ENCODE results near the gene ARMC3. TPM values are rescaled to one million over a fixed set of nuclear protein-coding genes. Genes with fewer than 3 reads are reported as not detected.

The ARMC3 gene
- total RNA-seq, 1 experiment from 2014 or later: 0.09 TPM

GRCh38 chr10:23073527-23073926 lies 145.7 kb downstream of the ARMC3 start:
- H2BK20ac ChIP-seq (ENCODE audit: low read depth, low read length, poor library complexity, severe bottlenecking): no peak overlapping the region
- H3K18ac ChIP-seq (ENCODE audit: insufficient read length, low read depth, low read length): no peak overlapping the region
- no peaks in the 10 kb centered on the region; a peak in 1 of 5 replicates for H3K9me3 Mint-ChIP-seq
- H3K9ac ChIP-seq (ENCODE audit: extremely low read depth, insufficient read length, low read length): no peak overlapping the region
- no peak overlapping the region for H3K56ac ChIP-seq (ENCODE audit: insufficient read length, low read depth, low read length)
- no peak overlapping the region; a peak in 1 of 7 replicates for H3K27ac Mint-ChIP-seq
- no peaks in the 10 kb centered on the region for H3K79me1 ChIP-seq (ENCODE audit: insufficient read depth, low read depth, low read length, poor library complexity, severe bottlenecking)
- no peak overlapping the region for H2BK12ac ChIP-seq (ENCODE audit: insufficient read length, low read depth, low read length)
- H2BK5ac ChIP-seq (ENCODE audit: insufficient read length, low read length): no peak overlapping the region
- no peaks in the 10 kb centered on the region for H3K36me3 Mint-ChIP-seq (ENCODE audit: insufficient read depth in 1 of 3, low read depth in 3 of 3)
- no peak overlapping the region for H4K91ac ChIP-seq (ENCODE audit: insufficient read length, low read depth, low read length)
- no peak overlapping the region for H3K4me2 ChIP-seq (ENCODE audit: insufficient read depth, insufficient read length, low read length)
- no peaks in the 10 kb centered on the region; a peak in 1 of 4 replicates for H3K4me1 Mint-ChIP-seq
- no peak overlapping the region for H3T11ph ChIP-seq (ENCODE audit: low read length)
- no peaks in the 10 kb centered on the region for H3K9me3 ChIP-seq (ENCODE audit: control insufficient read depth, low read depth, low read length)
- H3K27me3 ChIP-seq (ENCODE audit: insufficient read depth, low read length): no peaks in the 10 kb centered on the region
- DNase-seq: no peak
- no peak overlapping the region for H2BK120ac ChIP-seq (ENCODE audit: low read depth, low read length, poor library complexity, severe bottlenecking)
- no peak overlapping the region for H3K23ac ChIP-seq (ENCODE audit: insufficient read length, low read depth, low read length)
- no peak overlapping the region for H3K27ac ChIP-seq (ENCODE audit: insufficient read length, low read depth, low read length)
- no CpG with 5 or more reads among the region's 3 CpGs for WGBS (ENCODE audit: extremely low coverage, insufficient read length, low lambda C conversion rate)
- H3K4me3 Mint-ChIP-seq: no peak overlapping the region
- no peaks in the 10 kb centered on the region; the same call in 1 of the 2 replicates for H3K27me3 Mint-ChIP-seq (ENCODE audit: low read depth)
- H4K20me1 ChIP-seq (ENCODE audit: control insufficient read depth, insufficient read depth, insufficient read length): no peaks in the 10 kb centered on the region
- no peak overlapping the region for H3K14ac ChIP-seq (ENCODE audit: insufficient read depth, low read length)
- no peak overlapping the region for H3K4ac ChIP-seq (ENCODE audit: low read depth, low read length)
- no peak for TF ChIP-seq CTCF (conservative IDR thresholded peaks at IDR 0.05)
- H3K4me1 ChIP-seq (ENCODE audit: insufficient read depth, low read length): no peaks in the 10 kb centered on the region
- no peak overlapping the region for H4K8ac ChIP-seq (replicated peaks; ENCODE audit: insufficient read length, low read depth, low read length)
- H4K5ac ChIP-seq (ENCODE audit: insufficient read length, low read depth, low read length): no peak overlapping the region
- H2AFZ ChIP-seq (ENCODE audit: low read length): no peak overlapping the region
- no peak overlapping the region for H2AK5ac ChIP-seq (ENCODE audit: insufficient read length, low read length)
- no peaks in the 10 kb centered on the region for H3K79me2 ChIP-seq (ENCODE audit: insufficient read depth, low read length)
- H3K23me2 ChIP-seq (ENCODE audit: insufficient read length, low read depth, low read length, poor library complexity, severe bottlenecking): no peaks in the 10 kb centered on the region
- H2BK15ac ChIP-seq (ENCODE audit: low read depth, low read length): no peak overlapping the region

All from H9 (cell line).